ENCODE measurements around the gene RRP1B.
"Not testable (repeated sequence)": the region's sequence is repeated elsewhere in the genome, so short reads cannot be mapped to it uniquely, and the experiment has no call there.

RRP1B gene

GRCh38 chr21:43675871-43676270 is 16.5 kb downstream of the RRP1B start:
- DNase-seq (ENCODE audit: low read depth): no peak

DNA sequence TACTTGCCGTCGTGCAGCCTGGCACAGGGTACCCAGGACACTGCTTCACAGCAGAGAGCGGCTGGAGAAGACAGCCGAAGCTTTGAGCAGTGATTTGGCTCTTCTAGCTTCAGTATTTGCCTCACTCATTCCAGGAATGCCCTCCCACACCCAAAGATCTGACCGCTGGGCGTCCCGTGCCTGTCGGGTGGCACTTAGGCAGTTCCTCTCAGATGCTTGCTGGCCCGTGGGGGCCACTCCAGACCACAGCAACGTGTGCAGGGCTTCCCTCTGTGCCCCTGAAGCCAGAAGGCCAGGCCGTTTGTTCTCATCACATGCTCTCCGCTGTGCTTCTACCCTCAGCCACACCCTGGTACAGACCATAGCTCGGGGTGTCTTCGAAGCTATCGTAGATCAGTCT is 17.0 kb downstream of the RRP1B start:
- no peak for DNase-seq (ENCODE audit: low read depth)

- DNase-seq (ENCODE audit: low read depth): no peak
Measured at GRCh38 chr21:43679951-43680350, 20.6 kb downstream of the RRP1B start.

- not testable (repeated sequence) for DNase-seq (ENCODE audit: low read depth)
Measured at GRCh38 chr21:43680421-43680820, 21.1 kb downstream of the RRP1B start.

DNA sequence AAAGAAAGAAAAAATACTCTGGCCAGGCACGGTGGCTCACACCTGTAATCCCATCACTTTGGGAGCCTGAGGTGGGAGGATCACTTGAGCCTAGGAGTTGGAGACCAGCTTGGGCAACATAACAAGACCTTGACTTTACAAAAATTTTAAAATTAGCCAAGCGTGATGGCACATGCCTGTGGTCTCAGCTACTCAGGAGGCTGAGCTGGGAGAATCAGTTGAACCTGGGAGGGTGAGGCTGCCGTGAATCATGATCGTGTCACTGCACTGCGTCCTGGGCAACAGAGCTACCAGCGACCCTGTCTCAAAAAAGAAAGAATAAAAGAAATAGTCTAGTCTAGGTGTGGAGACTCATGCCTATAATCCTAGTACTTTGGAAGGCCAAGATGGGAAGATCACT is 22.3 kb downstream of the RRP1B start:
- no peak for DNase-seq (ENCODE audit: low read depth)

DNA sequence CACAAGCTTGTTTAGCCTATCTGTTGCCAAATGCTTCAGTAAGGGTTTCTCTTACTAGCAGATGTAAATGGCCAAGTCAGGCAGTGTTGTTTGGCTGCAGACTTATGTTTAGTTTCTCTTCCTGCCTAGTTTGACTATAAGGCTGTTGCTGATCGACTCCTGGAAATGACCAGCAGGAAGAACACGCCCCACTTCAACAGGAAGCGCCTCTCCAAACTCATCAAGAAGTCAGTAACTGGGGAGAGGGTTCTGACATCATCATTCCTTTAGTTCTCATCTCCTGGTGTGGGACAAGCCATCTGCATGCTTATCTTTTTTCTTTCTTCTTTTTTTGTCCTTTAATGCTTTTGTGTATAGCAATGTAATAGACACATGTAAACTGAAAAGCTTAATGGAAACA is 25.1 kb downstream of the RRP1B start:
- no peak for DNase-seq (ENCODE audit: low read depth)

DNA sequence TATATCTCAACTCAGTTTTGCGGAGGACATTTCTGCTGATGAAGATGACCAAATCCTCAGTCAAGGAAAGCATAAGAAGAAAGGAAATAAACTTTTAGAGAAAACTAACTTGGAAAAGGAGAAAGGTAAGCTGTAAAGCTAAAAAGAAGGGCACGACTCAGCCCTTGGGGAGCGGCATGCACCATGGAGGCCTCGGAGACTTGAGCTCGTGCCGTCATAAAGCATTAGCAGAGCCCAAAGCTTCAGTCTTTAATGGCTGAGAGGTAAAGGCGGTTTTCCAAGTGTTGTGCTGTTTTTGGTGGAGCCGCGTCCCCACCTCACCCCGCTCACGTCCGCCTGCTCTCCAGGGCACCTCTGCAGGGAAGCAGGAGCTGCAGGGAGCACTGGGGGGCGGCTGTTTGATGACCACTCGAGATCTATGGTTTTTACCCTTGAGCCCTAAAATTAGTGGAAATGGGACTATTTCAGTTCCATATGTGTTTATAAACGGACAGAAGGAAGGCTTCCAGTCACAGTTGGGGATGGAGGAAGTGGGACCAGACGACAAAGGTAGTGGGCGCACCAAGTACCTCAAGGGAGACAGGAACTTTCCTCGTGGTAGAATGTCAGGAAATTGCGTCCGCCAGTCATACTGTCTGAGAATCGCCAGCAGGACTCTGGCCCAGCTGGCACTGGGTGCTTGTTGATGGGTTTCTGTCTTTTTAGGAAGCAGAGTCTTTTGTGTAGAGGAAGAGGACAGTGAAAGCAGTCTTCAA is 27.6 kb downstream of the RRP1B start:
- no peak for DNase-seq (ENCODE audit: low read depth)

GRCh38 chr21:43687566-43688399 is 28.4 kb downstream of the RRP1B start:
- no peak for DNase-seq (ENCODE audit: low read depth)

DNA sequence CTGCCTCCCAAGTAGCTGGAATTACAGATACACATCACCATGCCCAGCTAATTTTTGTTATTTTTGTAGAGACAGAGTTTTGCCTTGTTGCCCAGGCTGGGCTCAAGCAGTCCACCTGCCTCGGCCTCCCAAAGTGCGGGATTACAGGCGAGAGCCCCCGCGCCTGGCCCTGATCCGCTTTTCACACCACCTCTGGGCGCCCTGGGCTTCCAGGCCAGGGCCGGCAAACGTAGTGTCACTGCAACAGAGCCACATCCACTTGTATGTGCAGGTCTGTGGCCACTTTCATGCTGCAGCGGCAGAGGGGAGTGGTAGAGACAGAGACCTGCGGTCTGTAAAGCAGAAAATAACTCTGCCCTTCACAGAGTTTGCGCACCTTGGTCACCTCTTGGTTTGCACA is 29.5 kb downstream of the RRP1B start:
- no peak for DNase-seq (ENCODE audit: low read depth)

GRCh38 chr21:43689556-43690337 is 30.4 kb downstream of the RRP1B start:
- DNase-seq (ENCODE audit: low read depth): no peak

DNA sequence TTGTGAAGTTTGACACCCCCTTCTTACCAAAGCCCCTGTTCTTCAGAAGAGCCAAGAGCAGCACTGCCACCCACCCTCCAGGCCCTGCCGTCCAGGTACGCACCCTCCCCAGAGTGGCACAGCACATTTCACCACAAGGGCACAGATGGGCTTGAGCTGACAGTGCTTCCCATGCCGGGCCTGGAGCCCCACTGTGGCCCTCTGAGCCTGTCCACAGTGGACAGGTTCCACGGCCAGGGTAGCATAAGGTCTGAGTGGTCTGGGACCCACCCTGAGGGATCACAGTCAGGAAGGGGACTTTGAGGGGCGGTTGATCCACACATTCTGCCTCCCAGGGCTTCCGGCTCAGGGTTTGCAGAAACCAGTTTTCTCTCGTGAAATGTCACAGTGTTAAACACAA is 31.0 kb downstream of the RRP1B start:
- DNase-seq (ENCODE audit: low read depth): no peak

GRCh38 chr21:43691086-43691795 is 31.9 kb downstream of the RRP1B start:
- DNase-seq (ENCODE audit: low read depth): no peak

DNA sequence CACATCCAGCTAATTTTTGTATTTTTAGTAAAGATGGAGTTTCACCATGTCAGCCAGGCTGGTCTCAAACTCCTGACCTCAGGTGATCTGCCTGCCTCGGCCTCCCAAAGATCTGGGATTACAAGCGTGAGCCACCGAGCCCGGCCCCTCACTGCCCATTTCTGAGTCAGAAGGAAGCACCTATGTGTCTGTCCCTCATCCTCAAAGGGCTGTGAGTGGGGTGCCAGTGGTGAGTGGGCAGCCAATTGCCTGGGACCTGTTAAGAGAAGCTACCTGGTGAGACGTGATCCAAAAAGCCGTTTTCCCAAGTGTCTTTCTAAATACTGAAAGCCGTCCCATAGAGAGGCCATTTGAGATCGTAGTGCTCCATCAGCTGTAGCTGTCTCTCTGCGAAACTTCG is 32.4 kb downstream of the RRP1B start:
- DNase-seq (ENCODE audit: low read depth): no peak

- no peak for DNase-seq (ENCODE audit: low read depth)
Measured at GRCh38 chr21:43692949-43693348, 33.6 kb downstream of the RRP1B start.

DNA sequence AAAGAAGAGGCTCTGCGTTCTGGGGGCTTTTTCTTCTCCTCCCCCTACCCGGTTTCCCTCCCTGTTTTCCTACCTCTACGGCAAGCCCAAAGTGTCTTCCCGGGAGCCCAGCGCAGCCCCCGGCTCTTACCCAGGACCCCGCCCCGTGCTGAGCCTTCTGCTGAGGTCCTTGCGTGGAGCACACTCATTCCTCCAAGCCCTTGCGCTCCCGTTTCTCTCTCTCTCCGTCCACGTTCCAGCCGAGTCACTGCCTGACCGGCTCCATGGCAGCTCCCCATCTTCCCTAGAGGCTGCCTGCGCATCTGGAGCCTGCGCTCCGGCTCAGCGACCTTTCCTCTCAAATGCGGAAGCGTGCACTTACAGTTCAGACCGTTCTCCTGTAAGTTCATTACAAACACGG is 34.6 kb downstream of the RRP1B start:
- no peak for DNase-seq (ENCODE audit: low read depth)

DNA sequence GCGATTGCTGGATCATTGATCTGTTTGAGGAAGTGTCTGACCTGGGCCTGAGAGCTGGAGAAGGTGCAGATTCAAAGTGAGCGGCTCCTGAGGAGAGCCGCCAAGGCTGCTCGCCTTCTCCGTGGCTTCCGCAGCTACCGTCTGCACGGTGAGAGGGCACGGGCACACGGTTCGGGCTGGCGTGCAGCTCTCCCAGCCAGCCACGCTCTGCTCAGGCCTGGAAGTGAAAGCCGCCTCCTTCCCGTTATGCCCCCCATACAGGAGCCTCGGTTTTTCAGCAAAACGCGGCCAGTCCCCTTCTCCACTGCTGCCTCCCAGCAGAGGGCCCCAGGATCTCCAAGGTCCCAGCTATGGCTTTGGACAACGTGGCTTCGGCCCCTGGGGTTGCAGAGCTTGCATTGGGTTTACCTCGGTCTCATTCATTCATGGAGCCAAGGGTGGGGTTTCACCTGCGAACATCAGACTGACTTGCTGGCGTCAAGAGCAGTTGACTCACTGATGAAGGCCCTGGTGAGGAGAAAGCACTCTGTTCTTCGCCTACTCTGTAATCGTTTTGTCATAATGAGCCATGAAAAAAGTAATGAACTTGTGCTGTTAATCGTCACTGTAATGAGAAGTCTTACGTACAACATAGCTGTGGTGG is 35.2 kb downstream of the RRP1B start:
- DNase-seq (ENCODE audit: low read depth): no peak

DNA sequence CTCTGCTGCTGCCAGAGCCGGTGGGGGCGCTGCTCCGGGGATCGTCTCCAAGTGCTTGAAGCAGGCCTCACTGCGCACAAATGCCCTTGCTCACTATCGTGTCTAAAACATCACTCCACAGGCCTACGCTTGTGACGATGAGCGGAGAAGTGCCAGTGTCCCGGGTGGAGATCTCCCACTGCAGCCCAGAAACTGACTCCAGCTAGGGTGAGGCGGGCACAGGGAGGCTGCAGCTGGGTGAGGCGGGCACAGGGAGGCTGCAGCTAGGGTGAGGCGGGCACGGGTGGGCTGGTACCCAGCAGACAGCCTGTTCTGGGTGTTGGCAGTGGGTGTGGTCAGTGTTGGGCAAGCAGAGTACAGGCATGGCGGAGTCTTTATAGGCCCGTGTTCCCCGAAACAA is 36.9 kb downstream of the RRP1B start:
- no peak for DNase-seq (ENCODE audit: low read depth)

GRCh38 chr21:43697758-43698643 is 38.6 kb downstream of the RRP1B start:
- no peak for DNase-seq (ENCODE audit: low read depth)

DNA sequence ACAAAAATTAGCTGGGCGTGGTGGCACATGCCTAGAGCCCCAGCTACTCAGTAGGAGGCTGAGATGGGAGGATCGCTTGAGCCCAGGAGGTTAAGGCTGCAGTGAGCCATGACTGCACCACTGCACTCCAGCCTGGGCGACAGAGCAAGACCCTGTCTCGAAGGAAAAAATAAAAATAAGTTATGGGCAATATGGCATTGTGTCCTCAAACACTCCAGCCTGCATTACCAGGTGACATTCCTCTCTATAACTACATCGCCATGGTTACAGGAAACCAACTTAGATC is 40.1 kb downstream of the RRP1B start:
- DNase-seq (ENCODE audit: low read depth): not testable (repeated sequence)

DNA sequence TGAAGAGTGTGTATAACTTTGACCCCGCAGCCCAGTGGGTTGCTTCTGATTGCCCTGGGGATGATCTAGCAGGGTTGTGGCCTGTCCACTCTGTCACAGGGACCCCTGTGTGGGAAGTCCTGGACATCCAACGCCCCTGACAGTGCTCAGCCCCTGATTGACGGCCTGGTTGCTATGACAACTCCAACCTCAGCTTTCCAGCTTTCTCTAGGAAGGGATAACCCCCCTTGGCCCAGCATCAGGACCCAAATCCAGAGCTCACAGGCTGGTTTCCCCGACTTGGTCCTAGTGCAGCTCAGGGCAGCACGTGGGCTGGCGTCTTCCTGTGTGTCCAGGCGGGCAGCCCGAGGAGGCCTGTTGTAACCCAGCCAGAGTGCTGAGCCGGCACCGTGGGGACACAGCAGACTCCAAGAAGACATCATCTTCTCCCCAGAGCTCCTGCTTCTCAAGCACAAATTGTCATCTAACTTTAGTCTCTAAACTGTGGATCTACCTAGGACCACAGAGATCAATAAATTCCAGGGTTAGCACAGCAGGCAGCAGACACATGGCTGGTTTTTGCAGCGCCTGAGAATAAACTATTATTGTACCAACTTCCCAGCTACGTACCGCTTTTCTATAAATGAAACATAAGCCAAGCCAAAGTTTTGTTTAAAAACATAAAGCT is 40.7 kb downstream of the RRP1B start:
- DNase-seq (ENCODE audit: low read depth): no peak

Data from T follicular helper cell (primary cell).